Skeletal muscle satellite cell (primary cell): ENCODE data around the gene ZNF614. TPM values are rescaled to one million over a fixed set of nuclear protein-coding genes. Genes with fewer than 3 reads are reported as not detected.
"Not testable (repeated sequence)": the region's sequence is repeated elsewhere in the genome, so short reads cannot be mapped to it uniquely, and the experiment has no call there.

ENCODE experiments used
- H3K27me3 ChIP-seq: 2 replicates; pipeline ENCODE4 v1.7.0; 2013; ENCODE audit warnings: low read length; ENCODE audit not compliant: control insufficient read depth, insufficient read depth
- H3K36me3 ChIP-seq: 2 replicates; pipeline ENCODE4 v1.7.0; 2013; ENCODE audit warnings: mild to moderate bottlenecking, control low read depth, low read length; ENCODE audit not compliant: insufficient read depth
- H3K4me1 ChIP-seq: 2 replicates; pipeline ENCODE4 v1.7.0; 2013; ENCODE audit warnings: low read length; ENCODE audit not compliant: control insufficient read depth, insufficient read depth
- H3K4me2 ChIP-seq: 2 replicates; pipeline ENCODE4 v1.7.0; 2013; ENCODE audit warnings: mild to moderate bottlenecking, low read length
- H3K4me3 ChIP-seq: 2 replicates; pipeline ENCODE4 v1.7.0; 2013; ENCODE audit warnings: low read length
- H3K9ac ChIP-seq: 2 replicates; pipeline ENCODE4 v1.7.0; 2013; ENCODE audit warnings: mild to moderate bottlenecking, low read depth, low read length, moderate library complexity
- H3K9me3 ChIP-seq: replicated peaks from 2 replicates; pipeline ENCODE4 v1.7.0; 2013; ENCODE audit warnings: mild to moderate bottlenecking, control low read depth, low read length
- total RNA-seq: library from RNA; depleted of rRNA; stranded (reverse); fragments of >200 nt; gene quantifications from 2 replicates; pipeline ENCODE4 v1.2.3, GENCODE V29; 2012; rRNA removed

The ZNF614 gene
- 9.1 and 9.8 TPM in 2 replicates for total RNA-seq

DNA sequence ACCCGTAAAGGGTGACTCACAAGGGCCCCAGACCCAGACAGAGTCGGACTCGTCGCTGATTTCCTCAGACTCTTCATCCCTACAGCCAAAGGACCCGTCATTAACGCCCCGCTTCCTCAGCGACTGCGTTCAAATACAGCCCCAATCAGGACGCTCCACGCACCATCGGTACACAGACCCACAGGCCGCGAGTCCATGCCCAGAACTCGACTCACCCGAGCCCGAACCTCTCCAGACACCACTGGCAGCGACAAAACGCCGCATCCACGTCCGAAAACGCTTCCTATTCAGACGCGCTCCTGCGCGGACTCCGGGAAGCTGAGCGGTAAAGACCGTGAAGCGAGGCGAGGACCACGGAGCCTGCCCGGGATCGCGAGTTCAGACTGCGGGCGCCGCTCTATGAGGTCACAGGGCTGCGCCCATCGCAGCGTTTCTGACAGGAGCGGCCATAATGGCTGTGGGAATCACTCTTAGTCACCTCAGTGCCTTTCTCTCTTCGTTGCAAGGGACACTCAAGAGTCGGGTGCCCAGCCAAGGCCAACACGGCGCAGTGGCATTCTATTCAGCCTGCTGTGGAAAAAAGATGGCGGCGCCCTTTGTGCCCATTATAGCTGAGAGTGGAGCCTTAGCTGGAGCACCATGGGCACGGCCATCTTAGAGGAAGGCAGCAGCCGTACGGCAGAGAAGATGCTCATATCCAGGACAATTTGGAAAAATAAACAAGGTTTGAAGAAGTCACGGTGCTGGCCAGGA is at the start of gene ZNF614:
ZNF614 (minus strand) TSS at position 353 of the 753 bp plus-strand sequence. CDS start 2,634 bp downstream, outside the sequence.
- H3K9me3 ChIP-seq = peaks cover 5% of the 10 kb centered on the region
- peak within 1 kb of the TSS; percentile 93 for H3K9ac ChIP-seq
- peaks cover 35% of the 10 kb centered on the region for H3K36me3 ChIP-seq
- H3K27me3 ChIP-seq = no peaks in the 10 kb centered on the region
- peak within 1 kb of the TSS; percentile 77 for H3K4me2 ChIP-seq
- peak within 1 kb of the TSS; percentile 86 for H3K4me3 ChIP-seq
- peaks cover 8% of the 10 kb centered on the region for H3K4me1 ChIP-seq

DNA sequence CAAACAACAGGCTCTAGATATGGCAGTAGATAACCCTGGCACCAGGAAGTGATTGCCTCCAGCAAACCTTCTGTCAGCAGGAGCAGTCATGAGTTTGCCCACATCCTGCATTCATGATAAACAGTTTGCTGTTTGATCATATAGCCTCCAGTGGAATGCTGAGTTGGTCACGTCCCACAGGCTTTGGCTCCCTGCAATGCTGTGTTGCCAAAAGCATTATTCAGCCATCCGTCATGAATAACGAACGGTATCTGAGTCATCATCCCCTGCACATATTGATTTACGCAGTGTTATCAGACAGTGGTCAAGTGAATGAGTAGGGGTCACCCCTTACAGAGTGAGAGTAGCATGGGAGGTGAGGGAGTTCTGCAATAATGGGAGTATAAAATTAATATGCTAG is 42.3 kb upstream of the ZNF614 start:
- Histone ChIP-seq H3K9me3 (peaks cover 54% of the 10 kb centered on the region), H3K4me2 (no peak overlapping the region), H3K27me3 (no peaks in the 10 kb centered on the region), H3K36me3 (peaks cover 88% of the 10 kb centered on the region), H3K9ac (no peak overlapping the region), H3K4me3 (no peak overlapping the region), H3K4me1 (no peaks in the 10 kb centered on the region)

DNA sequence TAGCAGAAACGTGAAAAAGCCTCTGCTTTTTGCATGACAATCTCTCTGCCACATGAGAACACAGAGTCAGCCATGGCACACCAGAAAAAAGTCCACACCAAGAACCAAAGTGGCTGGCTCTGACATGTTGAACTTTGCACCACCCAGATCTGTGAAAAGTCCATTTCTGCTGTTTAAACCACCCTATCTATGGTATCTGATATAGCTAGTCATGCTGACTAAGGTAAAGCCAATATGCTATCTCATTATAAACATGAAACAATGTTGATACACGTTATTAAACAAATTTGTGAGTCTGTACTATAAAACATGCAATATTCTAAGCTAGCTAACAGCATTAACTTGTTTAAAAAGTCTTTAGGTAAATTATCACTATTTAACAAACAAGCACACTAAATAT is 41.5 kb upstream of the ZNF614 start:
- peaks cover 62% of the 10 kb centered on the region for H3K9me3 ChIP-seq
- H3K4me2 ChIP-seq = no peak overlapping the region
- H3K4me1 ChIP-seq = no peaks in the 10 kb centered on the region
- H3K4me3 ChIP-seq = no peak overlapping the region
- H3K36me3 ChIP-seq = peaks cover 88% of the 10 kb centered on the region
- no peak overlapping the region for H3K9ac ChIP-seq
- no peaks in the 10 kb centered on the region for H3K27me3 ChIP-seq

DNA sequence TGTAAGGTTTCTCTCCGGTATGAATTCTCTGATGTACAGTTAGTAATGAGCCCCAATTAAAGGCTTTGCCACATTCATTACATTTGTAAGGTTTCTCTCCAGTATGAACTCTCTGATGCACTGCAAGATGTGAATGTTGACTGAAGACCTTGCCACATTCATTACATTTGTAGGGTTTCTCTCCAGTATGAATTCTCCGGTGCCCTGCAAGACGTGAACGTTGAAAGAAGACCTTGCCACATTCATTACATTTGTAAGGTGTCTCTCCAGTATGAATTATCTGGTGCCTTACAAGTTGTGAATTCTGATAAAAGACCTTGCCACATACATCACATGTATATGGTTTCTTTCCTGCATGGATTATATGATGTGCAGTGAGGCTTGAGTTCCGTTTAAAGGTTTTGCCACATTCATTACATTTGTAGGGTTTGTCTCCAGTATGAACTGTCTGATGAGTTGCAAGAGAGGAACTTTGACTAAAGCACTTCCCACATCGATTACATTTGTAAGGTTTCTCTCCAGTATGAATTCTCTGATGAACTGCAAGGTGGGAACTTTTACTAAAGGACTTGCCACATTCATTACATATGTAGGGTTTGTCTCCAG is 38.2 kb upstream of the ZNF614 start:
- Histone ChIP-seq H3K4me2 (no peak overlapping the region), H3K27me3 (no peaks in the 10 kb centered on the region), H3K4me3 (no peak overlapping the region), H3K9ac (no peak overlapping the region), H3K9me3 (peaks cover 80% of the 10 kb centered on the region), H3K4me1 (no peaks in the 10 kb centered on the region), H3K36me3 (peaks cover 84% of the 10 kb centered on the region)

DNA sequence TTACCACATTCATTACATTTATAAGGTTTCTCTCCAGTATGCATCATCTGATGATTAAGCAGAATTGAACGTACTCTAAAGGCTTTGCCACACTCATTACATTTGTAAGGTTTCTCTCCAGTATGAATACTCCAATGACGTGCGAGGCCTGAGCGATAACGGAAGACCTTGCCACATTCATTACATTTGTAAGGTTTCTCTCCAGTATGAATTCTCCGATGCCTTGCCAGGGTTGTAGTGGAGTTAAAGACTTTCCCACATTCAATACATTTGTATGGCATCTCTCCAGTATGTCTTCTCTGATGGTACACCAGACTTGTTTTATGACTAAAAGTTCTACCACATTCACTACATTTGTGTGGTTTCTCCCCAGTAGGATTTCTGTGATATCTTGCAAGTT is 37.2 kb upstream of the ZNF614 start:
- no peaks in the 10 kb centered on the region for H3K4me1 ChIP-seq
- no peak overlapping the region for H3K4me2 ChIP-seq
- H3K4me3 ChIP-seq = no peak overlapping the region
- peaks cover 76% of the 10 kb centered on the region for H3K9me3 ChIP-seq
- peaks cover 74% of the 10 kb centered on the region for H3K36me3 ChIP-seq
- H3K27me3 ChIP-seq = no peaks in the 10 kb centered on the region
- no peak overlapping the region for H3K9ac ChIP-seq

DNA sequence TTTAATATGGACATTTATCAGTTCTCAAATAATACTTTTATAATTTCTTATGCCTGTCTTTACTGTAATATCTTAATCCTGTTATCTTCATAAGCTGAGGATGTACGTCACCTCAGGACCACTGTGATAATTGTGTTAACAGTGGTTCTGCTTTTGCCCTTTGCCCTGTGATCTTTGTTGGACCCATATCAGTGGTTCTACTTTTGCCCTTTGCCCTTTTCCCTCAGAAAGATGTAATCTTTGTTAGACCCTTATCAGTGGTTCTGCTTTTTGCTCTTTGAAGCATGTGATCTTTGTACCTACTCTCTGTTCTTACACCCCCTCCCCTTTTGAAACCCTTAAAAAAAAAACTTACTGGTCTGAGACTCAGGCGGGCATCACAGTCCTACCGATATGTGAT is 28.3 kb upstream of the ZNF614 start:
- H3K4me1 ChIP-seq, H3K9ac ChIP-seq, H3K4me3 ChIP-seq, H3K4me2 ChIP-seq, H3K36me3 ChIP-seq, H3K27me3 ChIP-seq: not testable (repeated sequence)
- H3K9me3 ChIP-seq = peaks cover 23% of the 10 kb centered on the region

DNA sequence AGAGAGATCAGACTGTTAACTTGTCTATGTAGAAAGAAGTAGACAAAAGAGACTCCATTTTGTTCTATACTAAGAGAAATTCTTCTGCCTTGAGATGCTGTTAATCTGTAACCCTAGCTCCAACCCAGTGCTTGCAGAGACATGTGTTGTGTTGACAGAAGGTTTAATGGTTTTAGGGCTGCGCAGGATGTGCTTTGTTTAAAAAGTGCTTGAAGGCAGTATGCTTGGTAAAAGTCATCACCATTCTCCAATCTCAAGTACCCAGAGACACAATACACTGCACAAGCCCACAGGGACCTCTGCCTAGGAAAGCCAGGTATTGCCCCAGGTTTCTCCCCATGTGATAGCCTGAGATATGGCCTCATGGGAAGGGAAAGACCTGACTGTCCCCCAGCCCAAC is 23.6 kb upstream of the ZNF614 start:
- not testable (repeated sequence) for H3K27me3 ChIP-seq, H3K4me3 ChIP-seq, H3K4me2 ChIP-seq, H3K36me3 ChIP-seq, H3K4me1 ChIP-seq, H3K9ac ChIP-seq, H3K9me3 ChIP-seq

DNA sequence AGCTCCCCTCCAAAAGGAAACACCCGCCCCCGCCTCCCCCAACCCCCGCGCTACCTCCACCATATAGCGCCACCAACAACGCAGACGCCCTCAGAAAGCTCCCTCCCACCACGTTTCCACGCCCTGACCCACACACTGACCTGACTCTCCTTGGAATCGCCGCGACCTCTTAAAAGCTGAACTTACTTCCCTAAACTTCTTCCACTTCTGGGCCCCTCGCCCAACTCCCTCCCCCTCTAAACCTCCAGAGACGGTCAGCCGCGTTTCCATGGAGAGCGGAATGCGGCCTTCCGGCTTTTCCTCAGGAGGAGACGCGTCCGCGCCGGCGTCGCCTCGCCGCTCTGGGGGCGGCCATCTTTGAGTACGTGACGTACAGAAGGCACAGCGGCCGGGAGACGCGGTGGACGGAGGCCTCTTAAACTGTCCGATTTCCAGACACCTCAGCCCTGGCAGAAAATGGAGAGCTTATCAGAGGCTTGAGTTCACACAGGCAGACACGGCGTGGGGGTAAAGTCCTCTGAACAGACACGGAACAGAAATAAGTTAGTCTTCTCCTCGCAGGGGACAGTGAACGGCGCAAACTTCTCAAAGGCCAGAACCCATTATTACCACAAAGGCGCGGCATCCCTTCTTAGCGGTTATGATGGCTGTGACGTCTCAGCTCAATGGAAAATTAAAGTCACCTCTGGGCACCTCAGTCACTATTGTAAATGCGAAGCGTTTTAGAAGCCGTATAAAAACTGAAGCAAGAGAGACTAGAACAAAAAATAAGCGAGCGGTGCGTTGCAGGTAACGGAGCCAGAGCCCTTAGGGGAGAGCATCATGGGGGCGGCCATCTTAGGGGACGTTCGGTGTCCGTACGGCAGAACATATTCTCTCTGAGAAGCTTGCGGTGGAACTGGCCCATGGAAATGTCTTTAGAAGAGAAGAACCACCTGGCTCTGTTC is 20.6 kb upstream of the ZNF614 start, which contains the start of gene ZNF432:
ZNF432 (minus strand) TSS at position 284 of the 947 bp plus-strand sequence. CDS start 1,970 bp downstream, outside the sequence.
- H3K9ac ChIP-seq = peak within 1 kb of the TSS; percentile 95
- H3K4me2 ChIP-seq = peak within 1 kb of the TSS; percentile 97
- peak within 1 kb of the TSS; percentile 86 for H3K4me3 ChIP-seq
- peaks cover 3% of the 10 kb centered on the region for H3K9me3 ChIP-seq
- peaks cover 33% of the 10 kb centered on the region for H3K36me3 ChIP-seq
- H3K4me1 ChIP-seq = peaks cover 3% of the 10 kb centered on the region
- H3K27me3 ChIP-seq = no peaks in the 10 kb centered on the region

DNA sequence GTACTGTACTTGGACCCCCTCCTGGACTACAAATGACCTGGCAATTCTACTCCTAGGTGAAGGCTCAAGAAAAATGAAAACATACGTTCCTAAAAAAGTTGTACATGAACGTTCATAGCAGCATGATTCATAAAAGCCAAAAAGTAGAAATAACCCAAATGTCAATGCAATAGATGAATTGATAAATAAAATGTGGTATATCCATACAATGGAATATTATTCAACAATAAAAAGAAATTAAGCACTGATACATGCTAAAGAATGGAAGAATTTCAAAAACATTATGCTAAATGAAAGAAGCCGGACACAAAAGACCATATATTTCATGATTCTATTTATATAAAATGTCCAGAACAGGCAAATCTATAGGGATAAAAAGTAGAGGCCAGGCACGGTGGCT is 11.0 kb upstream of the ZNF614 start:
- H3K4me3 ChIP-seq = no peak overlapping the region
- peaks cover 25% of the 10 kb centered on the region for H3K9me3 ChIP-seq
- peaks cover 79% of the 10 kb centered on the region for H3K36me3 ChIP-seq
- H3K9ac ChIP-seq = no peak overlapping the region
- H3K27me3 ChIP-seq = no peaks in the 10 kb centered on the region
- no peak overlapping the region for H3K4me2 ChIP-seq
- H3K4me1 ChIP-seq = no peaks in the 10 kb centered on the region

DNA sequence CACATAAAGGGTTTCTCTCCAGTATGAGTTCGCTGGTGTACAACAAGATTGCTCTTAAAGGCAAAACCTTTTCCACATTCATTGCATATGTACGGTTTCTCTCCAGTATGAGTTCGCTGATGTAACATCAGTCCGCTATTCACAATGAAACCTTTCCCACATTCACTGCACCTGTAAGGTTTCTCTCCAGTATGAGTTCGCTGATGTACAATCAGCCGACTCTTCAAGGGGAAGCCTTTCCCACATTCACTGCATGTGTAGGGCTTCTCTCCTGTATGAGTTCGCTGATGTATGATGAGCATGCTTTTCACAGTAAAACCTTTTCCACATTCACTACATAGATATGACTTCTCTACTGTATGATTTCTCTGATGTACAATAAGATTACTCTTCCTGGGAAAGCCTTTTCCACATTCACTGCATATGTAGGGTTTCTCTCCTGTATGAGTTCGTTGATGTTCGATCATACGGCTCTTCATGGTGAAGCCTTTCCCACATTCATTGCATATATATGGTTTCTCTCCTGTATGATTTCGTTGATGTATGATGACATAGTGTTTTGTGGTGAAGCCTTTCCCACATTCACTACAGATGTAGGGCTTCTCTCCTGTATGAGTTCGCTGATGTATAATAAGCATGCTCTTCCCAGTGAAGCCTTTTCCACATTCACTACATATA is 6.0 kb upstream of the ZNF614 start:
- Histone ChIP-seq H3K4me3 (no peak overlapping the region), H3K9ac (no peak overlapping the region), H3K27me3 (no peaks in the 10 kb centered on the region), H3K9me3 (peaks cover 40% of the 10 kb centered on the region), H3K4me1 (peaks cover under 1% of the 10 kb centered on the region), H3K36me3 (peaks cover 65% of the 10 kb centered on the region), H3K4me2 (no peak overlapping the region)

DNA sequence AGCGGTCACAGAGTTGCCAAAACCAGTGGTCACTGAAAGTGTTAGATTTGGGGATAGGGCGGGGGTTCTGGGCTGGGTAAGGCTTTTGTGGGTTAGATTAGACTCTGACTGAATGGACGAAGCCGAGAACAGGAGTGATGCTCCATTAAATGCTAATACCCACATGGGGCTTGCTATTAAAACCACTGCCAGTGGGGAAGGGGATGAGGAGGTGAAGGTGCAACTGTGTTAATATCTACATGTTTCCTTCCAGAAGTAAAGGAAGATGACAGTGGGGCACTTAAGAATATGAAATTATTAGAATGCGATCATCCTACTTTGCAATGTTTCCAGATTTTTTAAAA is 573 bp upstream of the ZNF614 start:
- Histone ChIP-seq H3K9ac (peak overlapping the region; percentile 93), H3K27me3 (no peaks in the 10 kb centered on the region), H3K36me3 (peaks cover 35% of the 10 kb centered on the region)

More for the DNA sequence above, 573 bp upstream of the ZNF614 start:
- Histone ChIP-seq H3K9me3 (peaks cover 11% of the 10 kb centered on the region), H3K4me2 (peak overlapping the region; percentile 77), H3K4me3 (peak overlapping the region; percentile 86), H3K4me1 (peaks cover 8% of the 10 kb centered on the region)
